Measurements from ENCODE around the gene STX17.

Gene STX17

GRCh38 chr9:99911600-99911999 lies 5.1 kb downstream of the STX17 start:
- DNase-seq: no peak

- DNase-seq: no peak
These were observed 10.2 kb downstream of the STX17 start for GRCh38 chr9:99916650-99917049.

- DNase-seq: no peak
These were observed 11.7 kb downstream of the STX17 start for GRCh38 chr9:99918134-99918533.

- DNase-seq: no peak
These were observed 13.5 kb downstream of the STX17 start for GRCh38 chr9:99919930-99920329.

- no peak for DNase-seq
These were observed 15.6 kb downstream of the STX17 start for GRCh38 chr9:99921875-99922710.

- no peak for DNase-seq
These were observed 16.2 kb downstream of the STX17 start for GRCh38 chr9:99922711-99923030.

GRCh38 chr9:99925541-99925940 lies 19.1 kb downstream of the STX17 start:
- DNase-seq: no peak

- no peak for DNase-seq
These were observed 23.2 kb downstream of the STX17 start for GRCh38 chr9:99929652-99930051.

- no peak for DNase-seq
These were observed 24.8 kb downstream of the STX17 start for GRCh38 chr9:99931155-99931840.

- no peak for DNase-seq
These were observed 30.6 kb downstream of the STX17 start for GRCh38 chr9:99936947-99937587.

- DNase-seq: no peak
These were observed 40.9 kb downstream of the STX17 start for GRCh38 chr9:99947395-99947794.

GRCh38 chr9:99948482-99948881 lies 42.0 kb downstream of the STX17 start:
- no peak for DNase-seq

- no peak for DNase-seq
These were observed 42.4 kb downstream of the STX17 start for GRCh38 chr9:99948896-99949295.

- no peak for DNase-seq
These were observed 47.5 kb downstream of the STX17 start for GRCh38 chr9:99953861-99954507.

GRCh38 chr9:99954819-99955218 lies 48.4 kb downstream of the STX17 start:
- no peak for DNase-seq

GRCh38 chr9:99955606-99956005 lies 49.2 kb downstream of the STX17 start:
- no peak for DNase-seq

- no peak for DNase-seq
These were observed 56.3 kb downstream of the STX17 start for GRCh38 chr9:99962680-99963261.

GRCh38 chr9:99964336-99964735 lies 57.9 kb downstream of the STX17 start:
- no peak for DNase-seq

GRCh38 chr9:99966001-99966400 lies 59.5 kb downstream of the STX17 start:
- DNase-seq: no peak

GRCh38 chr9:99966716-99967115 lies 60.3 kb downstream of the STX17 start:
- no peak for DNase-seq

GRCh38 chr9:99967457-99967856 lies 61.0 kb downstream of the STX17 start:
- no peak for DNase-seq

- DNase-seq: no peak
These were observed 64.0 kb downstream of the STX17 start for GRCh38 chr9:99970481-99970880.

- no peak for DNase-seq
These were observed 65.0 kb downstream of the STX17 start for GRCh38 chr9:99971410-99971809.
